WERI-Rb-1 (cell line): ENCODE data around the gene CMTR2.
A peak's percentile ranks its signal among the peaks of the same experiment; 100 is the strongest.

ENCODE experiments used
- DNase-seq: peaks from one replicate; pipeline ENCODE4 v3.0.0-alpha.2; 2020
- H3K27ac ChIP-seq: fragments of 250-450 bp; sonication (Bioruptor Pico); 2 replicates; pipeline ENCODE4 v1.5.1; 2020; ENCODE audit warnings: mild to moderate bottlenecking, moderate library complexity
- H3K27me3 ChIP-seq: fragments of 250-450 bp; sonication (Bioruptor Pico); 2 replicates; pipeline ENCODE4 v1.5.1; 2021; ENCODE audit warnings: mild to moderate bottlenecking, low read depth, moderate library complexity; ENCODE audit not compliant: insufficient read depth, severe bottlenecking
- H3K36me3 ChIP-seq: fragments of 250-450 bp; sonication (Bioruptor Pico); 2 replicates; pipeline ENCODE4 v1.5.1; 2020; ENCODE audit warnings: mild to moderate bottlenecking, moderate library complexity
- H3K4me3 ChIP-seq: 2 replicates; pipeline ENCODE4 v1.5.1; 2011; ENCODE audit warnings: low read depth, mild to moderate bottlenecking, control low read depth, low read length
- H3K9me3 ChIP-seq: fragments of 250-450 bp; sonication (Bioruptor Pico); 2 replicates; pipeline ENCODE4 v1.5.1; 2021; ENCODE audit warnings: mild to moderate bottlenecking, moderate library complexity; ENCODE audit not compliant: severe bottlenecking
- CTCF ChIP-seq: IDR thresholded peaks from 2 replicates; pipeline ENCODE4 v1.5.1; 2011; ENCODE audit warnings: low read depth, mild to moderate bottlenecking, control low read depth, inconsistent platforms, low read length

The CMTR2 gene

GRCh38 chr16:71257768-71258167 is 31.4 kb downstream of the CMTR2 start:
- Histone ChIP-seq H3K27me3 (no peaks in the 10 kb centered on the region), H3K27ac (no peak overlapping the region), H3K36me3 (no peaks in the 10 kb centered on the region), H3K9me3 (no peaks in the 10 kb centered on the region), H3K4me3 (no peak overlapping the region)
- no peak for TF ChIP-seq CTCF
- no peak for DNase-seq

GRCh38 chr16:71255721-71256120 is 33.5 kb downstream of the CMTR2 start:
- peak; percentile 67 for DNase-seq
- no peaks in the 10 kb centered on the region for H3K9me3 ChIP-seq
- H3K27me3 ChIP-seq, result no peaks in the 10 kb centered on the region
- H3K27ac ChIP-seq, result peak overlapping the region; percentile 59
- no peak overlapping the region for H3K4me3 ChIP-seq
- H3K36me3 ChIP-seq, result no peaks in the 10 kb centered on the region
- no peak for TF ChIP-seq CTCF

- DNase-seq, result no peak
- Histone ChIP-seq H3K27me3 (no peaks in the 10 kb centered on the region), H3K27ac (peak overlapping the region; percentile 59), H3K9me3 (no peaks in the 10 kb centered on the region), H3K36me3 (no peaks in the 10 kb centered on the region), H3K4me3 (no peak overlapping the region)
- no peak for TF ChIP-seq CTCF
These were observed 34.2 kb downstream of the CMTR2 start for GRCh38 chr16:71254832-71255525.

GRCh38 chr16:71250461-71251235 is 38.6 kb downstream of the CMTR2 start:
- Histone ChIP-seq H3K4me3 (no peak overlapping the region), H3K36me3 (no peaks in the 10 kb centered on the region), H3K9me3 (no peaks in the 10 kb centered on the region), H3K27me3 (no peaks in the 10 kb centered on the region), H3K27ac (no peak overlapping the region)
- TF ChIP-seq CTCF, result no peak
- no peak for DNase-seq

GRCh38 chr16:71249399-71249798 is 39.8 kb downstream of the CMTR2 start:
- H3K4me3 ChIP-seq, result no peak overlapping the region
- H3K9me3 ChIP-seq, result no peaks in the 10 kb centered on the region
- no peaks in the 10 kb centered on the region for H3K36me3 ChIP-seq
- no peaks in the 10 kb centered on the region for H3K27me3 ChIP-seq
- no peak for DNase-seq
- no peak overlapping the region for H3K27ac ChIP-seq
- TF ChIP-seq CTCF, result 0 out of 2 replicates have a peak, but pooled peaks have one; percentile 30
